ENCODE results near the gene KCNJ6. TPM values are rescaled to one million over a fixed set of nuclear protein-coding genes. Genes with fewer than 3 reads are reported as not detected.

Gene KCNJ6
- total and polyA plus RNA-seq, 7 experiments from 2014 or later = 0.01 TPM; not detected in 6

- Histone ChIP-seq H3K4me1 (ENCODE audit: control insufficient read depth in 2 of 2, insufficient read depth in 2 of 2, low read length in 2 of 2) (no peaks in the 10 kb centered on the region), H3K27me3 (ENCODE audit: control insufficient read depth in 2 of 2, insufficient read depth in 2 of 2, low read length in 2 of 2) (no peaks in the 10 kb centered on the region), H3K36me3 (ENCODE audit: control insufficient read depth in 2 of 3, insufficient read depth in 3 of 3, low read length in 3 of 3) (no peaks in the 10 kb centered on the region), H3K27ac (ENCODE audit: low read depth, low read length) (no peak overlapping the region), H3K9me3 (ENCODE audit: control insufficient read depth in 2 of 3, low read length in 3 of 3) (no peaks in the 10 kb centered on the region), H3K4me3 (ENCODE audit: low read length) (no peak overlapping the region)
- Mint-ChIP-seq H3K4me1 (no peaks in the 10 kb centered on the region), H3K36me3 (no peaks in the 10 kb centered on the region), H3K27ac (no peak overlapping the region), H3K27me3 (peaks cover 2 to 22% (median 7%) of the 10 kb centered on the region in 5 donors), H3K4me3 (no peak overlapping the region), H3K9me3 (peaks cover 0 to 2% (median 0%) of the 10 kb centered on the region in 11 donors)
- POLR2A ChIA-PET = no interaction called here
- CTCF ChIA-PET = no interaction called here
- ATAC-seq = no peak
- DNase-seq = no peak
- intact Hi-C loops (cut with micrococcal nuclease) = no loop called here
Measured at GRCh38 chr21:37877171-37877570, 39.1 kb downstream of the KCNJ6 start.

- Mint-ChIP-seq H3K4me3 (no peak overlapping the region), H3K9me3 (peaks cover 0 to 2% (median 0%) of the 10 kb centered on the region in 11 donors), H3K4me1 (no peaks in the 10 kb centered on the region), H3K27me3 (peaks cover 2 to 22% (median 7%) of the 10 kb centered on the region in 5 donors), H3K27ac (no peak overlapping the region), H3K36me3 (no peaks in the 10 kb centered on the region)
- no peaks in the 10 kb centered on the region for H3K9me3 ChIP-seq (ENCODE audit: control insufficient read depth in 2 of 3, low read length in 3 of 3)
- intact Hi-C loops (cut with micrococcal nuclease) = no loop called here
- H3K27ac ChIP-seq (ENCODE audit: low read depth, low read length) = no peak overlapping the region
- H3K4me1 ChIP-seq (ENCODE audit: control insufficient read depth in 2 of 2, insufficient read depth in 2 of 2, low read length in 2 of 2) = no peaks in the 10 kb centered on the region
- ATAC-seq (no peak), DNase-seq (no peak)
- no peaks in the 10 kb centered on the region for H3K27me3 ChIP-seq (ENCODE audit: control insufficient read depth in 2 of 2, insufficient read depth in 2 of 2, low read length in 2 of 2)
- H3K4me3 ChIP-seq (ENCODE audit: low read length) = no peak overlapping the region
- ChIA-PET CTCF (no interaction called here), POLR2A (no interaction called here)
- no peaks in the 10 kb centered on the region for H3K36me3 ChIP-seq (ENCODE audit: control insufficient read depth in 2 of 3, insufficient read depth in 3 of 3, low read length in 3 of 3)
Measured at GRCh38 chr21:37876561-37876960, 39.7 kb downstream of the KCNJ6 start.

GRCh38 chr21:37874904-37875780, 41.1 kb downstream of the KCNJ6 start:
- intact Hi-C loops (cut with micrococcal nuclease) = no loop called here
- no peak overlapping the region for H3K27ac Mint-ChIP-seq

GRCh38 chr21:37874481-37874880, 41.8 kb downstream of the KCNJ6 start:
- peaks cover 0 to 19% (median 7%) of the 10 kb centered on the region in 5 donors for H3K27me3 Mint-ChIP-seq
- Histone ChIP-seq H3K36me3 (ENCODE audit: control insufficient read depth in 2 of 3, insufficient read depth in 3 of 3, low read length in 3 of 3) (no peaks in the 10 kb centered on the region), H3K4me3 (ENCODE audit: low read length) (no peak overlapping the region), H3K4me1 (ENCODE audit: control insufficient read depth in 2 of 2, insufficient read depth in 2 of 2, low read length in 2 of 2) (no peaks in the 10 kb centered on the region), H3K27ac (ENCODE audit: low read depth, low read length) (no peak overlapping the region), H3K9me3 (ENCODE audit: control insufficient read depth in 2 of 3, low read length in 3 of 3) (no peaks in the 10 kb centered on the region), H3K27me3 (ENCODE audit: control insufficient read depth in 2 of 2, insufficient read depth in 2 of 2, low read length in 2 of 2) (no peaks in the 10 kb centered on the region)
- ATAC-seq = no peak
- H3K9me3 Mint-ChIP-seq = peaks cover 0 to under 1% (median 0%) of the 10 kb centered on the region in 11 donors
- H3K4me1 Mint-ChIP-seq = no peaks in the 10 kb centered on the region
- intact Hi-C loops (cut with micrococcal nuclease) = no loop called here
- ChIA-PET POLR2A (no interaction called here), CTCF (no interaction called here)
- H3K36me3 Mint-ChIP-seq = no peaks in the 10 kb centered on the region
- H3K27ac Mint-ChIP-seq = no peak overlapping the region
- DNase-seq = no peak
- no peak overlapping the region for H3K4me3 Mint-ChIP-seq

More at GRCh38 chr21:37874904-37875780, 41.1 kb downstream of the KCNJ6 start:
- Histone ChIP-seq H3K9me3 (ENCODE audit: control insufficient read depth in 2 of 3, low read length in 3 of 3) (no peaks in the 10 kb centered on the region), H3K36me3 (ENCODE audit: control insufficient read depth in 2 of 3, insufficient read depth in 3 of 3, low read length in 3 of 3) (no peaks in the 10 kb centered on the region), H3K4me3 (ENCODE audit: low read length) (no peak overlapping the region), H3K27me3 (ENCODE audit: control insufficient read depth in 2 of 2, insufficient read depth in 2 of 2, low read length in 2 of 2) (no peaks in the 10 kb centered on the region), H3K27ac (ENCODE audit: low read depth, low read length) (no peak overlapping the region), H3K4me1 (ENCODE audit: control insufficient read depth in 2 of 2, insufficient read depth in 2 of 2, low read length in 2 of 2) (no peaks in the 10 kb centered on the region)
- ChIA-PET CTCF (no interaction called here), POLR2A (no interaction called here)
- ATAC-seq (no peak), DNase-seq (no peak)
- H3K4me3 Mint-ChIP-seq = no peak overlapping the region
- peaks cover 0 to 24% (median 7%) of the 10 kb centered on the region in 5 donors for H3K27me3 Mint-ChIP-seq
- H3K4me1 Mint-ChIP-seq = no peaks in the 10 kb centered on the region
- H3K9me3 Mint-ChIP-seq = peaks cover 0 to 2% (median 0%) of the 10 kb centered on the region in 11 donors
- no peaks in the 10 kb centered on the region for H3K36me3 Mint-ChIP-seq

GRCh38 chr21:37873655-37874054, 42.6 kb downstream of the KCNJ6 start:
- ATAC-seq = no peak
- H3K4me1 Mint-ChIP-seq = no peaks in the 10 kb centered on the region
- ChIA-PET CTCF (no interaction called here), POLR2A (no interaction called here)
- DNase-seq = no peak
- H3K27ac Mint-ChIP-seq = no peak overlapping the region
- H3K36me3 ChIP-seq (ENCODE audit: control insufficient read depth in 2 of 3, insufficient read depth in 3 of 3, low read length in 3 of 3) = no peaks in the 10 kb centered on the region
- no peaks in the 10 kb centered on the region for H3K9me3 ChIP-seq (ENCODE audit: control insufficient read depth in 2 of 3, low read length in 3 of 3)
- no peaks in the 10 kb centered on the region for H3K27me3 ChIP-seq (ENCODE audit: control insufficient read depth in 2 of 2, insufficient read depth in 2 of 2, low read length in 2 of 2)
- no peaks in the 10 kb centered on the region for H3K4me1 ChIP-seq (ENCODE audit: control insufficient read depth in 2 of 2, insufficient read depth in 2 of 2, low read length in 2 of 2)
- peaks cover 0 to 13% (median 0%) of the 10 kb centered on the region in 5 donors for H3K27me3 Mint-ChIP-seq
- H3K4me3 Mint-ChIP-seq = no peak overlapping the region
- no peak overlapping the region for H3K4me3 ChIP-seq (ENCODE audit: low read length)
- no peaks in the 10 kb centered on the region for H3K9me3 Mint-ChIP-seq
- intact Hi-C loops (cut with micrococcal nuclease) = no loop called here
- no peak overlapping the region for H3K27ac ChIP-seq (ENCODE audit: low read depth, low read length)
- H3K36me3 Mint-ChIP-seq = no peaks in the 10 kb centered on the region

- Histone ChIP-seq H3K4me1 (ENCODE audit: control insufficient read depth in 2 of 2, insufficient read depth in 2 of 2, low read length in 2 of 2) (no peaks in the 10 kb centered on the region), H3K36me3 (ENCODE audit: control insufficient read depth in 2 of 3, insufficient read depth in 3 of 3, low read length in 3 of 3) (no peaks in the 10 kb centered on the region), H3K9me3 (ENCODE audit: control insufficient read depth in 2 of 3, low read length in 3 of 3) (no peaks in the 10 kb centered on the region), H3K4me3 (ENCODE audit: low read length) (no peak overlapping the region), H3K27ac (ENCODE audit: low read depth, low read length) (no peak overlapping the region), H3K27me3 (ENCODE audit: control insufficient read depth in 2 of 2, insufficient read depth in 2 of 2, low read length in 2 of 2) (no peaks in the 10 kb centered on the region)
- Mint-ChIP-seq H3K36me3 (no peaks in the 10 kb centered on the region), H3K27ac (no peak overlapping the region), H3K4me1 (no peaks in the 10 kb centered on the region), H3K4me3 (no peak overlapping the region), H3K9me3 (no peaks in the 10 kb centered on the region), H3K27me3 (peaks cover 0 to 15% (median 12%) of the 10 kb centered on the region in 5 donors)
- no peak for ATAC-seq
- no peak for DNase-seq
- ChIA-PET CTCF (interaction anchor here (0.5 kb wide), 1 partner anchor 131 kb away, joined by 3 read pairs; no protein-coding TSS in a partner anchor), POLR2A (no interaction called here)
- intact Hi-C loops (cut with micrococcal nuclease) = no loop called here
Measured at GRCh38 chr21:37871121-37871862, 45.0 kb downstream of the KCNJ6 start.
